DMS53 (cell line): ENCODE measurements around the gene PEX14.
A peak's percentile ranks its signal among the peaks of the same experiment; 100 is the strongest.

Experiments used
- DNase-seq: peaks from one replicate; lab custom pipeline; 2025; lab: John Stamatoyannopoulos, UW

Gene PEX14

GRCh38 chr1:10634075-10634427 is 159.3 kb downstream of the PEX14 start:
- DNase-seq: no peak

- no peak for DNase-seq
Observed at GRCh38 chr1:10634428-10635084, 159.8 kb downstream of the PEX14 start.

GRCh38 chr1:10635085-10635896 is 160.5 kb downstream of the PEX14 start:
- DNase-seq: no peak

DNA sequence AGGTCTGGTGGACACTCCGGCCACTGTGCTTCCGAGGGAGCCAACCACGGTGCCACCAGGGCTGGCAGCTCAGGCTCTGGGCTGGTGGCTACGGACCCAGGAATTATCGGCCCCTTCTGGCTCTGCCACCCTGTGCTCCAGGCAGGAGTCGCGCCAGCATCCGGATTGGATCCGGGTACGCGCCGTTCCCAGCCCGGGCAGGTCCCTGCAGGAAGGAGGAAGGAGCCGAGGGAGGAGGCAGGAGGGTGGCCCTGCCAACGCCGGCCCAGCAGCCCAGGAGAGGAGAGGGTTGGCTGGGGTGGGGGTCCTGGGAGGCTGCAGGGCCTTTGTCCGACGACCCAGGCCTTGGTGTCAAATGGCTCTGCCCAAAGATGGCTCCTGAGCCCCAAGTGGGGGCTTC is 161.2 kb downstream of the PEX14 start:
- no peak for DNase-seq

DNA sequence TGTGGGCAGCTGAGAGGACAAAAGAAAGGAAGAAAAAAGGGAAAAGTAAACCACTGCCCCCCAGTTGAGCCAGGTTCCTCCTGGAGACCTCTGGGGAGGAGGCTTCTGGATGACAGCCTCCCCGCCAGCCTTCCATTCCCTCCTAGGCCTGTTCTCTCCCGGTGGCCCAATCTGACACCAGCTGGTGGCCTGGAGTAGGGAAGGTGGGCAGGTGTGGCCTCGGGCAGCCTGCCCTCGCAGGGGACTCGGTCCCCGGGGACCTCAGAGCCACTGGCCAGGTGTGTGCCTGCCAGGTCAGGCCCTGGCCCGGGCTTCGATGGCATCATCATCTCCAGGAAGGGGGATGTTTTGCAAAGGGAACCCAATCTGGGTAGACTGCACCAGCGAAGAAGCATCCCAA is 162.7 kb downstream of the PEX14 start:
- no peak for DNase-seq

- no peak for DNase-seq
Observed at GRCh38 chr1:10637834-10638558, 163.2 kb downstream of the PEX14 start.

- no peak for DNase-seq
Observed at GRCh38 chr1:10638559-10639005, 163.8 kb downstream of the PEX14 start.

- DNase-seq: no peak
Observed at GRCh38 chr1:10639011-10639774, 164.4 kb downstream of the PEX14 start.

- DNase-seq: no peak
Observed at GRCh38 chr1:10639775-10640578, 165.2 kb downstream of the PEX14 start.

DNA sequence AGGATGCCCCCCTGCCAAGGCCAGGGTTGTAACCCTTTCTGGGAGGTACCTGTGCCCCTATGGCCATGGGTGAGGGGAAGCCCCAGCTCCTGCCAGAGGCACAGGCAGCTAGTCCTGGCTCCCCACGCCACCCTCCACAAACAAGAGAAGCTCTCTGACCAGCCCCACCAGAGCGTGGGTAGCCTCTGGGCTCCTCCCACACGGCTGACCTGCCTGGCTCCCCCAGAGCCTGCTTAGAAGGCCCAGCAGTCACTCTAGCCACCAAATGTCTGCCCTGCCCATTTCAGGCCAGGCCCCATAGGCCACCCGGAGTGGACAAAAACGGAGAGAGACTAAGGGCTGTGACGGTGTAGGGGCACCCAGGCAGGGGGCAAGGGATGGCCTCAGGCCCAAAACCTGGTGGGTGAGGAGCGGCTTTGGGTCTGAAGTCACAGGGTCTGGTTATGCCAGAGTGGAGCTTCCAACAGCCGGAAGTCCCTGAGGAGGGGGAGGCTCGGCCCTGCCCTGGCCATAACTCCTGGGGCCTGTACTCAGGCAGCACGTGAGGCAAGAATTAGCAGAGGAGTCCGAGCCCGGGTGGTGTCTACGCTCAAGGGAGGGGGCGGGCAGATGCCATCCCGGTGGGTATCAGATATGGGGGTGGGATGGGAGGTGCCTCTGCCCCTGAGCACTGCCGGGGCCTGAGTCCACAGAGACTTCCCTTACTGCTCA is 166.2 kb downstream of the PEX14 start:
- DNase-seq: no peak

GRCh38 chr1:10641976-10642375 is 167.2 kb downstream of the PEX14 start:
- DNase-seq: no peak

- DNase-seq: no peak
Observed at GRCh38 chr1:10642403-10643080, 167.8 kb downstream of the PEX14 start.

DNA sequence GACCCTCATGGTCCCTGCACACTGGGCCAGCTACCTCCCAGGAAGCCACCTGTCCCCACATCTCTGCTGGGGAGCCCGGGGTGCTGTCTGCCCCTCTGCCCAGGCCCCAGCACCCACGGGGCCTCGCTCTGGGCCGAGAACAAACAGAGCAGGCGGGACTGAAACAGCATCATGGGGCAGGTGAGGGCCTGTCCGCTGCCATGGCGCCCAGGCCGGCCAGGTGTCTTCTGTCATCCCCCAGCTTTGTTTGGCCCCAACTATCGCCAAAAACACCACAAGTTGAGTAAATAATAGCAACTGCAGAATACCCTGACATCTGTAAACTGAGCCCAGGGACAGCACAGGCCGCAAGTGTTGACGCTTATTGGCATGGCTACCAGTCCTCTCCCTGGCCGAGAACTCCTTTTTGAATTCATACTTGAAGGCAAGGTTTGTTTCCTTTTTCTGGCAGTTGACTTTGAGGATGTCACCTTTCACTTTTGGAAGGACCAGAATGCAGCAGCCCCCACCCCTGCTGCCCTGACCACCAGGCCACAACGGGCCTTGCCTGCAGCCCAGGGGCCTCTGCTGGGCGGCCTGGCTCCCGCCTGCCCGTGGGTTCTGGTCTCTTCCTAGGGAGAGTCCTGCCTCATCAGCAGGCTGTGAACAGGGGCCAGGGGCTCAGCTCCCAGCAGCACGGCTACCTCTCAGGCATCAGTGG is 169.0 kb downstream of the PEX14 start:
- DNase-seq: peak; percentile 61

- DNase-seq: no peak
Observed at GRCh38 chr1:10644307-10645128, 169.8 kb downstream of the PEX14 start.

GRCh38 chr1:10646347-10646861 is 171.7 kb downstream of the PEX14 start:
- peak; percentile 71 for DNase-seq

- no peak for DNase-seq
Observed at GRCh38 chr1:10647414-10648170, 172.8 kb downstream of the PEX14 start.

DNA sequence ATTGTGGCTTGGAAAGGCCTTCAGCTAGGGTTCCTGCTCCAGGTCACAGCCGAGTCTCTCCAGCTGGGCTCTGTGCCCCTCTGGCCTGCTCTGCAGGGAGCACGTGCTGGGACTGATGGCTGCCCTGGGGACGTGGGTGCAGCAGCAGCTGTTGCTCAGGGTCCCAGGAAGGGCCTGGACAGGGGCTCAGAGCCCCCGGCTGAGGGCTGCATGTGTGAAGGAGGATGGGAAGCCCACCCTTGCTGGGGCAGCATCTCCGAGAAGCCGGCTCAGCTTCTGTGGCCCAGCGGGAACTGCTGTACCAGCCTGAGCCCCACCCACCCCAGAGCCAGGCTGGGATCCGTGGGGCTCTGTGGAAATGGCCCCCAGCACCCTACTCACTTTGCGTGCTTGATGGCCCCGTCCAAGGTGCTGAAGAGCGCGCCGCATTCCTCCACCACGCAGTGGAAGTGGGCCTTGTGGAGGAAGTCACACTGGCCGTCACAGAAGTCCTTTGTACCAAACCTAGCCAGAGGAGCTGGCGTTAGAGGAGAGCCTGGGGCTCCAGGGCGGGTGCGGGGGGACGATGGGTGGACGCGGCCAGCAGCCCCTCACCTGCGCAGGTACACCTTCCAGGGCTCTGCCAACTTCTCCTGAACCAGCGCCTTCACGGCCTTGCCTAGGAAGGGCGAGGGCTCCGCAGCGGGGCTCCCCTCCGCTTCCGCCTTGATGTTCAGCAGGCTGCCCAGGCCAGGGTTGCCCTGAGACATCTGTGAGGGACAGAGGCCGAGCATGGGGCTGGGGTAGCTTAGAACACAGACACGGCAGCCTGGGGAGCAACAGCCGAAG is 174.2 kb downstream of the PEX14 start:
- DNase-seq: no peak
